Medulla oblongata (tissue), 1 donor: ENCODE measurements around the gene KCTD12.
A peak's percentile ranks its signal among the peaks of the same experiment; 100 is the strongest.
"Not testable (repeated sequence)": the region's sequence is repeated elsewhere in the genome, so short reads cannot be mapped to it uniquely, and the experiment has no call there.

Experiments used
- DNase-seq: peaks from one replicate; pipeline ENCODE4 v3.0.0-alpha.2; 2015; ENCODE audit errors: extremely low spot score

The KCTD12 gene

DNA sequence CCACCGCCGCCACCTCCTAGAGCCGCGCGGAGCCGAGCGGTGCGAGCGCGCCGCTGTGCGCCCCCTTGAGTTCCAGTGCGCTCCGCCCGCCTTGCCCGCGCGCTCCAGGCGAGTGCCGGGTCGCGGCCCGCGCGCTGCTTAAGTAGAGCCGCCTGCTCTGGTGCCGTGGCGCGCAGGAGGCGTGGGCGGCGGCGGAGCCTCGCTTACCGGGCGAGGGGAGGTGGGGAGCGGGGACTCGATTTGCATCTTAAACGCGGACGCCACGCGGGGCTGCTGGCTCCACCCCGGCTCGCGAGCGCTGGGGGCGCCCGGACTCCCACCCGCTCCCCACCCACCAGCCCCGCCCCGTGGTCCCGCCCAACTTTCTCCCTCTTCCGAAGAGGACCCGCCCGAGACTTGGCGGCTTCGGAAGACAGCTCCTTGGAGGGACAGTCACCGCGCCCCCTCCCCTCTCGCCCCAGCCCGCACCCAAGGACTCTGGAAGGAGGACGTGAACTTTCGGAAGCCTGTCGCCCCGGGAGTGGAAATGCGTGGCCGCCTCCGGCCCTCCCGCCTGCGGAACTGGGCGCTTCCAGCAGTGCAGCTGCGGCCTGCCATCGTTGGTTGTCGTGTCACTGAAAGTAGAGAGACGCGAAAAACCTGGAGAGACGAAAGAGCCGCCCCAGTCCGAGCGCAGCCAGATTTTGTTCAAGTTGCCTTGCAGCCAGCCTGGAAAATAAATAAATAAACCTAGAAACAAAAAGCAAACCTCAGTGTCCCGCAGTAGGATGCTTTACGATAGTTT is at the start of gene KCTD12:
Gene KCTD12, minus strand, starts transcription at position 114 of the 784 bp plus-strand sequence. CDS start 257 bp downstream, outside the sequence.
- DNase-seq, result peak; percentile 86

DNA sequence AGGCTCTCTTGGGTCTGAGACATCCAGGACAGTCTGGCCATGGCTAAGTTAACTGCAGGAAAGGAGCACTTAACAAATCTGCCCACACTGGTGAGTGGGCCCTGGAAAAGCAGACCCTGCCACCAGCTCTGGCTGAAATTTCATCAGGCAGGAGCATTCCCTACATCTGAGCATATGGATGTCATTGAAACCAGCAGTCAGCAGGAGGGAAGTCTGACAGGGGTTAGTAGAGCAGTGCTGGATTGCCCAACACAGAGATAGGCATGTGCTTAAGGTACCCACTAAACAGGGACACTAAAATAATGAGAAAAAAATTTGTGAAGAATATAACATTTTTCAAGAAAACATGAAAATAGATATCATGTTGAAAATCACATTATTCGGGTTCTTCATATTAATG is 48.5 kb upstream of the KCTD12 start:
- no peak for DNase-seq

DNA sequence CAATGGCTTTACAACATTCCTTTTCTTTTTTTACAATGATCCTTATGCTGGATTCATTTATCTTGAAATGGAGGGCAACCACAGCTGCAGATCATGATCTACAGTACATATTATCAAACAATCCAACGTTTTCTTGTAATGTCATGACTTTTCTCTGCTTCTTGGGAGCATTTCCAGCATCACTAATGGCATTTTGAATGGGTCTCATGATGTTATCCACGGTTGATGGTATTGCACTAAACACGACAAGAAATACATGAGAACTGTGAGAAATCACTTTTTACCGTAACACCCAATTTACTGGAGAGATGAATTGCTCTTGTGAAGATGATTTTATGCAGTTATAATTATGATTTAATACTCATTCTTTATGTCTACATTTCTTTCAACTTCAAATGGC is 45.9 kb upstream of the KCTD12 start:
- DNase-seq, result no peak

DNA sequence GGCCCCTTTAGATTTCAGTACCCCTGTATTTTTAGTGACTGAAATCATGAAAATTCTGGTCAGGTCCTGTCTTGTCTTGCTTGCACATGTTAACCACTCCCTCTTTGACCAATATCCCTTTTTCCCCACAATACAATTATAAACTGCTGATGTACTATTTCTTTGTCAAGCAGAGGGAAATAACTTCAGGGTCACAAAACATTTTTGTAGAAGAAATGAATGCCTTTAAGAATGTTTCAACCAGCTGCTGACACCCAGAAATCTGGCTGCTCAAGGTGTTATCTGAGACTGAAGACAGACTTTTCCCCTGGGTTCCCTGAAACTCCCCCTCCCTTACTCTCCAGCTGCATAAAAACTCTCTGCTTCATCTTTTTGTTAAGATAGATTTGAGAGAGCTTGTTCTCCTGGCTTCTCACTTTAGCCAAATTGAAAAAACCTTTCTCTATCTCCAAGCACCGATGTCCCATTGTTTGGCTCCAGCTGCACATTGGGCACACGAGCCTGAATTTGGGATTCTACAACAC is 43.7 kb upstream of the KCTD12 start:
- no peak for DNase-seq

DNA sequence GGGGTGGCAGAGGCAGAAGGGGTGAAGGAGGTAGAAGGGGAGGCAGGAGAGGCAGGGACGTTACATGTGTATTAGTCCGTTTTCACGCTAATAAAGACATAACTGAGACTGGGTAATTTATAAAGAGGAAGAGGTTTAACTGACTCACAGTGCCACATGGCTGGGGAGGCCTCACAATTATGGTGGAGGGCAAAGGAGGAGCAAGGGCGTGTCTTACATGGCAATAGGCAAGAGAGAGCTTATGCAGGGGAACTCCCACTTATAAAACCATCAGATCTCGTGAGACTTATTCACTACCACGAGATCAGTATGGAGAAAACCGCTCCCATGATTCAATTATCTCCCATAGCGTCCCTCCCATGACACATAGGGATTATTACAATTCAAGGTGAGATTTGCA is 43.1 kb upstream of the KCTD12 start:
- DNase-seq, result no peak

DNA sequence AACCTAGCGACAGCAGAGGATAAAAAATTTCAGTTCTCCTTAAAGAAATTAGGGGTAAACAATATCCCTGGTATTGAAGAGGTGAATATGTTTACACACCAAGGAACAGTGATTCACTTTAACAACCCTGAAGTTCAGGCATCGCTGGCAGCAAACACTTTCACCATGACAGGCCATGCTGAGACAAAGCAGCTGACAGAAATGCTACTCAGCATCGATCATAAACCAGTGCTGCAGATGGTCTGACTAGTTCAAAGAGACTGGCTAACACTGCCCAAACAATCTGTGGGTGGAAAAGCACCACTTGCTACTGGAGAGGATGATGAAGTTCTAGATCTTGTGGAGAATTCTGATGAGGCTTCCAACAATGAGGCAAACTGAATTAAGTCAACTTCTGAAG is 42.3 kb upstream of the KCTD12 start:
- no peak for DNase-seq

DNA sequence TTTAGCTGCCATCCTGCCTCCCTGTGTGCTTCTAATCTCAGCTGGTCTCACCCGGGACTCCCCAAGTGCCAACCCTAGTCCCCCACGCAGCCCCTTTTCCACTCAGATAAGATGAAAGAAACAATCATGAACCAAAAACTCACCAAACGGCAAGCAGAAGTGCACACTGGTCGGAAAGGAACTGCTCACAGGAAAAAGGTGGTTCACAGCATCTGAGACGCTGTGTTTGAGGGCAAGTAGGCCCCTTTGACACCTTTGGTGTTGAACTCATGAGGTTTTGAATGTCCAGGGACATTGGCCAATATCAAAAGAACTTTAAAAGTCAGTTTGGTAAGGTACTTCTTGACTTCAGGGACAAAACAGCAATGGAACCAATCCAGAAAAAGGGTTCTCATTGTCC is 41.8 kb upstream of the KCTD12 start:
- DNase-seq, result no peak

DNA sequence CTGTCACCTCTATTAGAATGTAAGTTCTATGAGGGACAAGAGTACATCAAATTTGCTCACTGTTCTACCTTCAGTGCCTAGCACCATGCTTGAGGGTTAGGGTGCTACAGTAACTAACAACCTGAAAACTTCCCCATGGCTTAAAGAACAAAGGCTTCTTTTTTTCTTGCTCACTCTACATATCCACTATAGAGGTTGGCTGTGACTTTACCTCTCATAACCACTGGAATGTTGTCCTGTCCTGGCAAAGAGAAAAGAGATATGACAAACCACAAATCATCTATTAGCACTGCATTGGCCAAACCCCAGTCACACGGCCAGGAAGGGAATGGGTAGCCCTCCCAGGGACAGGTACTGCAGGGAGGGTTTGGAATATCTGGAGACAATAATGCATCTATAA is 38.9 kb upstream of the KCTD12 start:
- DNase-seq, result no peak

DNA sequence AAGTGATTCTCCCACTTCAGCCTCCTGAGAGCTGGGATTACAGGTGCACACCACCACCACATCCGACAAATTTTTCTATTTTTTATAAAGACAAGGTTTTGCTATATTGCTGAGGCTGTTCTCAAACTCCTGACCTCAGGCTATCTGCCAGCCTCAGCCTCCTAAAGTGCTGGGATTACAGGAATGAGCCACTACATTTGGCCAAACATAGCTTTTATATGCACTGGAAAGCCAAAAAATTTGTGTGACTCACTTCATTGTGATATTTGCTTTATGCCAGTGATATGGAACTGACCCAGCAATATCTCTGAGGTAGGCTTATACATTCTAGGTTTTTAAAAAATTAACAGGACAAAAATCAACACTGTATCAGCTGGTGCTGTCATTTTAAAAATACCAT is 35.3 kb upstream of the KCTD12 start:
- no peak for DNase-seq

DNA sequence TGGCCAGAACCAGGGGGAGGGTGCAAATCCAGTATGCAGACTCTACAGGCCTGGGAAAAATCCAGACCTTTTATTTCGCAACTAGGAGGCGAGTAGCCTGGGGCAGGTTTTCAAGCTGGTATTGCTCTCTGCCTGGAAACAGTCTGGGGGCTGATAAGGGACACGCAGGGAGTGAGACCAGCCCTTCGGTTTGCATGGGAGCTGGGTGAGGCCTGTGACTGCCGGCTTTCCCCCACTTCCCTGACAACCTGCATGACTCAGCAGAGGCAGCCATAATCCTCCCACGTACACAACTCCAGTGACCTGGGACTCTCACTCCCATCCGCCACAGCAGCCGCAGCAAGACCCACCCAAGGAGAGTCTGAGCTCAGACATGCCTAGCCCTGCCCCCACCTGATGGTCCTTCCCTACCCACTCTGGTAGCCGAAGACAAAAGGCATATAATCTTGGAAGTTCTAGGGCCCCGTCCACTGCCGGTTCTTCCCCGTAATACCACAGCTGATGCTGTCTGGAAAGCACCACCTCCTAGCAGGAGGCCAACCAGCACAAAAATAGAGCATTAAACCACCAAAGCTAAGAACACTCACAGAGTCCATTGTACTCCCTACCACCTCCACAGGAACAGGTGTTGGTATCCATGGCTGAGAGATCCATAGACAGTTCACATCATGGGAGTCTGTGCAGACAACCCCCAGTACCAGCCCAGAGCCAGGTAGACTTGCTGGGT is 31.7 kb upstream of the KCTD12 start:
- not testable (repeated sequence) for DNase-seq

DNA sequence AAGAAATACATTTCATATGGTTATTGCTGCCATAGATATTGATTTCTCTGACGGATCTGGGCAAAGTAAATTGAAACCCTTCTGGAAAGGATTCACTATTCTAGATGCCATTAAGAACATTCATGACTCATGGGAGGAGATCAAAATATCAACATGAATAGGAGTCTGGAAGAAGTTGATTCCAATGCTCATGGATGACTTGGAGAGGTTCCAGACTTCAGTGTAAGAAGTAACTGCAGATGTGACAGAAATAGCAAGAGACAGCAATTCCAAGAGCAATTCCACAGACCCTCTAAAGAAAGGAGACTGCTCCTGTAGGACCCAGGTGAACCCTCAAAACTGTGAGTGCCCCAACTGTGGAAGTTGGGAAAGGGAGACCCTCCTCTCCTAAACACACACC is 30.9 kb upstream of the KCTD12 start:
- no peak for DNase-seq

DNA sequence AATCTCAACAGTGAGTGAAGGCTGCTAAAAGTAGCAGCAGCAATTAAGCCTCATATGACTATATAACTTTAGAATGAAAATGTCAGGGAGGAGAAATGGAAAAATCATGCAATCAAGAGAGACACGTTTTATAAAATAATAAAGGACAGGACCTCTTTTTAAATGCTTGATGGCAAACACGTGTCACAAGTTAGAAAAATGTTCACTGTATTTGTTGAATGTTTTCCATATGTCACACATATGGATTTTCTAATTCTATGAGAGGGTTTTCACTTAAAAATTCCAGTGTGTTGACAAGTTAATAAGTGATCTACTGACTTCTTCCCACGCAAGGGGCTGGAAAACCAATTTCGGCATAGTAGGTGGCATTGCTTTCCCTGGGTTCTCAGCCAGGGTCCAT is 27.7 kb upstream of the KCTD12 start:
- DNase-seq, result no peak

DNA sequence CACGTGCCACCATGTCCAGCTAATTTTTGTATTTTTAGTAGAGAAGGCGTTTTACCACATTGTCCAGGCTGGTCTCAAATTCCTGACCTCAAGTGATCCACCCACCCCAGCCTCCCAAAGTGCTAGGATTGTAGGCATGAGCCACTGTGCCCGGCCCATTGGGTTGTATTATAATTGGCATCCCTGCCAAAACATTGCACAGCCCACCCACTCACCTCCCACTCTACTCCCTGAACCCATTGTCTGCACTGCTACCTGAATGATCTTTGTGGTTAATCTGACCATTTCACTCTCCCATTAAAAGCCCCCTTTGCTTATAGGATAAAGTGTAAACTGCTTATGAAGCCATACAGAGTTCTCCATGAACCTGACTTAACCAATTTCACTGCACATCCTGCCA is 26.3 kb upstream of the KCTD12 start:
- no peak for DNase-seq

DNA sequence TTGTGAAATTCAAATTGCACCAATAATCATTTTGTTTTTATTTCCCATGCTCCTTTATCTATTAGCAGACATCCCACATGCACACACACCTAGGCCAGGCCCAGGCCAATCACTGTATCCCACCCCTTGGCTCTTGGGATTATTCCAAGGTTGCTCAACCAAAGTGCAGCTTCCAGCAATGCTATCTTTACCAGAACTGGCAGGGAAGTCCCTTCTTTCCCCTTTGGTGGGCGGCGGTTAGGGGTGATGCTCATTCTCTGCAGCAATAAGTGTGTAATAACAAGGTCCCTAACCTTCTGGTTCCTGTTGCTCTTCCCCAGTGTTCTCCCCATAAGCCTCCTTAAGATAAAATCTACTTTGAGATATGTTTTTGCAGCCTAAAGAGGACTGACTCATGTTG is 18.3 kb upstream of the KCTD12 start:
- no peak for DNase-seq

DNA sequence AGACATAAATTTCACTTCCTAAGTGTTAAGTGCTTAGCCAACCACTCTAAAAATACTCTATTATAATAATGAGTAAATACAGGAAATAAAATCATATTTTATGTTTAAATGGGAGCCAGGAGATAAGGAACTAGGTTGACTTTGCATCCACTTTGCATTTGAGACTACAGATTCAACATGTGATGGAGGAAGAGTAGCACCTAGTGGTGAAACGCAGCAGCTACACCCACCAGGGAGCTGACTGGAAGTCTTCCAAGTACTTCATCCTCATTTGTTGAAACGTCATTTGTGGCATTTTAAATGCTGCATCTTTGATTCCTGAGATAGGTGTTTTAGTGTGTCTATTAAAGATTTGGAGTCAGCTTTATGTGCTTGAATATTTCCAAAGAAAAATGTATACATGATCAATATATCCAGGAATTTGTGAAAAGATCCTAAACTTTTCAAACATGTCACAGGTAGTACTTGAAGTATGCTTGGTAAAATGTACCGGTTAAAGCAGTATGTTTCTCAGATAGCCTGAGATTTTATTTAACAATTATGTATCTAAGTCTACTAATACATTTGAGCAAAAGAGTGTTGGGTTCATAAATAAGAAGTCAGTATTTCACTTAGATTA is 17.4 kb upstream of the KCTD12 start:
- peak; percentile 89 for DNase-seq

DNA sequence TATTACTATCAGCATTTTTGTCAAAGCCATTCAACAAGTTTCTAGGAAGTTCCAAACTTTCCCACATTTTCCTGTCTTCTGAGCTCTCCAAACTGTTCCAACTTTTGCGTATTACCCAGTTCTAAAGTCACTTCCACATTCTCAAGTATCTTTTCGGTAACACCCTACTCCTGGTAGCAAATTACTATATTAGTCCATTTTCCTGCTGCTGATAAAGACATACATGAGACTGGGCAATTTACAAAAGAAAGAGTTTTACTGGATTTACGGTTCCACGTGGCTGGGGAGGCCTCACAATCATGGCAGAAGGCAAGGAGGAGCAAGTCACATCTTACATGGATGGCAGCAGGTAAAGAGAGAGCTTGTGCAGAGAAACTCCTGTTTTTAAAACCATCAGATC is 12.9 kb upstream of the KCTD12 start:
- DNase-seq, result not testable (repeated sequence)

DNA sequence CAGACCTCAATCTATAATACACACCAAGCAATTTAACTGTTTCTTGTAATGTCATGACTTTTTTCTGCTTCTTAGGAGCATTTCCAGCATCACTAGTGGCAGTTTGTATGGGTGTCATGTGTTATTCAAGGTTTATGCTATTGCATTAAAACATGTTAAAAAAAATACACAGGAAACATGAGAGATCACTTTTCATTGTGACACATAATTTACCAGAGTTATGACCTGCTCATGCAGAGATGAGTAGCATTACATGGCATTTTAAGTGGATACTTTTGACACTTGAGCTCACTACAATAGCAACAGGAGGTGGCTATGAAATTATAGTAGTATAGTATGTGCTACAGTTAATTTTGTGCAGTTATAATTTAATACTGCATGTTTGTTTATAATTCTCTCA is 11.0 kb upstream of the KCTD12 start:
- not testable (repeated sequence) for DNase-seq

DNA sequence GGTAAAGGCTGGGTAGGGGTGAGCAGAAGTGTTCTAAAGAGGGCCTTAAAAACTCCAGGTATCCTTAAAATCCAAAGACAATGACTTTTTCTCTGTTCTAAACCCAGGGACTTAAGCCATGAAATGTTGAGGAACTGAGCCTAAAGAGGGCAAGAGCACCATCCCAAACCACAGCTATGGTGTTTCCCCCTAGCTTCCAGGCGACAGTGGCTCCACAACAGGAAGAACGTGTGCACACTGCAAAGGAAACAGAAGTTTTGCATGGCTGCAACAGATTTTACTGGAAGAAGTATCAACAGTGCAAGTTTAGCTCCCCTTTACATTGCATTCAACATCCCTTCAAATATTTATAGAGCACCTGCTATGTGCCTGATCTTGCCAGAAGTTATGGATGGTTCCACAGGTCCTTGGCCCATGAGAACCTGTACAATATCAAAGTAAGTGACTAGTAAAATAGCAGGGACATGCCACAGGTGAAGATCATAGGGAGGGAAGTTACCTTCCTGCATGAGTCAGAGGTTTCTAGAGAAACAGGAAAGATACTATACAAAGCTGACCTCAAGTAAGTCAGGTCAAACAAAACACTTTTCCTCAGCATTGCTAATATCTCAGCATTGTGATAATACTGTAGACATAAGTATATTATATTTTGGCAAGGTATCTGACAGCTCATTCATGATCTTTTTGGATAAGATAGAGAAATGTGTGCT is 8.4 kb upstream of the KCTD12 start:
- no peak for DNase-seq

DNA sequence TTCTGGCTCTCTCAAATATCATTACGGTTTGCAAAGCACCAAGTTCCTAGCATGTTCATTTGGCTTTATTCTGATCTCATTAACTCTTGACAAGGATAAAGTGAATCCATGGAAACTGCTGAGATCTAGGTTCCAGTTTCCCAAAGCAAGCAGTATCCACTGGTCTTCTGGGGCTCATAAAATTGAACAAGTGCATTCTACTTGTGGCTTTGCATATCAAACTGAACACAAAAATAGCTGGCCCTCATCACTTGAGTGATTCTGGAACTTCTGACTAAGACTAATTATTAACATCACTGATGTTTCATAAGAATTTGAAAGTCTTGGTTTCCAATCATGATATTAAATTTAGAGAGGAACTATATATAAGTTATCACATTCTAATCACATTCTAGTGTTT is 6.3 kb upstream of the KCTD12 start:
- no peak for DNase-seq

DNA sequence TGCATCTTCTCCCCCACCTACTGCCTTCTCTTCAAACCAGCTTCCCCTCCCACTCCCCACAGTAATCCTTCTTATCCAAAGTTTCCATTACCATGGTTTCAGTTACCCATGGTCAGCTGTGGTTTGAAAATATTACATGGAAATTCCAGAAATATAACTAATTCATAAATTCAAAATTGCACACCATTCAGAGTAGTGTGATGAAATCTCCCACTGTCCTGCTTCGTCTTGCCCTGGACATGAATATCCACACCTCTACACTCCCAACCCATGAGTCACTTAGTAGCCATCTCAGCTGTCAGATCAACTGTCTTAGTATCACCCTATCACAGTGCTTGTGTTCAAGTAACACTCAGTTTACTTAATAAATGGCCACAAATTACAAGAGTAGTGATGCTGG is 3.8 kb upstream of the KCTD12 start:
- DNase-seq, result no peak

DNA sequence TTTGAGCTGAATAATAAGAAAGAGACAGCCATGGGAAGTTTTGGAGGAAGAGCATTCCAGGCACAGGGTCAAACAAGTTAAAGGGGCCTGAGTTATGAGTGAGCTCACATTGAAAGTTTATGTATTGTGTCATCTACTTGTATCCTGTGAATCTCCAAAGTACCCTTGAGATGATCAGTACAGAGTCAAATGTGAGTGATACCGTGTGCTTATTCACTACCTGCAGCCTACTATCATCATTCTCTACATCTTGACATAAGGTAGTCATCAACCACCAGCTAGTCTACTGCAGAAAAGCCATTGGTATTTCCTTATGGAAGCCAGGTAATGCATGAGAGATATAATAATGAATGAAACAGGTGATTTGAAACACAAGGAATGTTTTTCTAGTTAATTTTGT is 3.0 kb upstream of the KCTD12 start:
- no peak for DNase-seq

DNA sequence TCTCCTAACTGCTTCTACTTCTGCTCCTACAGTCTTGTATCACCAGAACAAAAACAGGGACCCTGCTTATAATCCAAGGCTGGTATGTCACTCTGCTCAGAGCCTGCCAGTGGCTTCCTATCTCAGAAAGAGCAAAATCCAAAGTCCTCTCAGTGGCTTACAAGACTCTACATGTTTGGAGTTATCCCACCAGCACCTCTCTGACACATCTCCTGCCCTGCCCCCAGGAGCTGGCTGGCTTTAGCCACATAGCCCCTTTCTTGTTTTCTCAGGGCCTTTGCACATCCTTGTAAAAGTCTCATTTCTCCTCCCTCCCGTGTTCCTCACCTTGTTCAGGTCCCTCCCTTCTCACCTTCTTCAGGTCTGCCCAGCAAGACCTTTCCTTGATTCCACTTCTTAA is 2.2 kb upstream of the KCTD12 start:
- no peak for DNase-seq
